HepG2 (cell line): ENCODE data around the gene ABHD12. TPM values are rescaled to one million over a fixed set of nuclear protein-coding genes. Genes with fewer than 3 reads are reported as not detected.

Source experiments
- CERS6 ChIP-seq: sonication (generic); formaldehyde crosslinking; IDR thresholded peaks from 2 replicates; pipeline ENCODE4 v1.5.0; 2020; ENCODE audit warnings: missing genetic modification reagents
- CHD4 ChIP-seq: fragments of 200-600 bp; sonication (generic); IDR thresholded peaks from 2 replicates; pipeline ENCODE4 v1.7.0; 2017; ENCODE audit warnings: mild to moderate bottlenecking, low read length, borderline replicate concordance
- CREB1 ChIP-seq, 2 experiments: fragments of 450-650 bp in 1 of 2; IDR thresholded peaks; 2 replicates each; pipeline ENCODE4 v1.6.1; 2016 to 2017; ENCODE audit warnings: control low read depth in 1 of 2, mild to moderate bottlenecking in 1 of 2, missing compliant biosample characterization in 1 of 2, missing genetic modification characterization in 1 of 2
- E2F5 ChIP-seq: sonication (generic); formaldehyde crosslinking; conservative IDR thresholded peaks from 2 replicates; pipeline ENCODE4 v1.4.0; 2020; ENCODE audit warnings: missing genetic modification reagents
- FOSL2 ChIP-seq: sonication (generic); formaldehyde crosslinking; IDR thresholded peaks from 2 replicates; pipeline ENCODE4 v1.4.0; 2020; ENCODE audit warnings: missing genetic modification reagents
- FOXO4 ChIP-seq: sonication (generic); formaldehyde crosslinking; conservative IDR thresholded peaks from 2 replicates; pipeline ENCODE4 v1.8.1; 2023; ENCODE audit warnings: missing genetic modification reagents
- HOXD1 ChIP-seq: sonication (generic); formaldehyde crosslinking; IDR thresholded peaks from 2 replicates; pipeline ENCODE4 v1.5.0; 2020; ENCODE audit warnings: missing genetic modification reagents
- KDM2A ChIP-seq: sonication (generic); formaldehyde crosslinking; IDR thresholded peaks from 2 replicates; pipeline ENCODE4 v1.4.0; 2020; ENCODE audit warnings: low read depth, missing genetic modification reagents, borderline replicate concordance
- KDM4B ChIP-seq: sonication (generic); formaldehyde crosslinking; IDR thresholded peaks from 2 replicates; pipeline ENCODE4 v1.4.0; 2020; ENCODE audit warnings: missing genetic modification reagents
- MATR3 ChIP-seq: sonication (generic); formaldehyde crosslinking; IDR thresholded peaks from 2 replicates; pipeline ENCODE4 v1.4.0; 2020; ENCODE audit warnings: missing genetic modification reagents
- MAX ChIP-seq: IDR thresholded peaks from 2 replicates; pipeline ENCODE4 v1.6.1; 2012; ENCODE audit warnings: inconsistent platforms
- MED1 ChIP-seq: sonication (generic); formaldehyde crosslinking; IDR thresholded peaks from 2 replicates; pipeline ENCODE4 v1.4.0; 2020; ENCODE audit warnings: missing genetic modification reagents
- MIER2 ChIP-seq: IDR thresholded peaks from 2 replicates; pipeline ENCODE4 v1.6.1; 2016; ENCODE audit warnings: missing biosample characterization, missing genetic modification reagents
- MLX ChIP-seq: IDR thresholded peaks from 2 replicates; pipeline ENCODE4 v1.6.1; 2016
- RBM22 ChIP-seq: fragments of 200-400 bp; formaldehyde crosslinking; optimal IDR thresholded peaks from 2 replicates; pipeline ENCODE3; 2017; ENCODE audit warnings: mild to moderate bottlenecking, low read length, moderate library complexity
- SIX4 ChIP-seq: sonication (generic); formaldehyde crosslinking; IDR thresholded peaks from 2 replicates; pipeline ENCODE4 v1.4.0; 2020; ENCODE audit warnings: missing genetic modification reagents
- SMAD1 ChIP-seq: sonication (generic); formaldehyde crosslinking; IDR thresholded peaks from 2 replicates; pipeline ENCODE4 v1.4.0; 2020; ENCODE audit warnings: missing genetic modification reagents, low read depth, mild to moderate bottlenecking, borderline replicate concordance
- TARDBP ChIP-seq: sonication (generic); formaldehyde crosslinking; IDR thresholded peaks from 2 replicates; pipeline ENCODE4 v1.8.0; 2022; ENCODE audit warnings: mild to moderate bottlenecking, missing genetic modification reagents
- TEAD3 ChIP-seq: optimal IDR thresholded peaks from 2 replicates; pipeline ENCODE3; 2016; ENCODE audit warnings: borderline replicate concordance
- ZBTB8A ChIP-seq: sonication (generic); formaldehyde crosslinking; IDR thresholded peaks from 2 replicates; pipeline ENCODE4 v1.4.0; 2020; ENCODE audit warnings: mild to moderate bottlenecking, low read depth, missing genetic modification reagents, borderline replicate concordance
- ZNF597 ChIP-seq: sonication (generic); formaldehyde crosslinking; IDR thresholded peaks from 2 replicates; pipeline ENCODE4 v1.5.0; 2020; ENCODE audit warnings: missing genetic modification reagents
- ZNF614 ChIP-seq: IDR thresholded peaks from 2 replicates; pipeline ENCODE4 v1.6.1; 2018; ENCODE audit warnings: missing biosample characterization, missing genetic modification reagents, inconsistent platforms, borderline replicate concordance
- ZNF878 ChIP-seq: sonication (generic); formaldehyde crosslinking; IDR thresholded peaks from 2 replicates; pipeline ENCODE4 v1.8.1; 2023; ENCODE audit warnings: mild to moderate bottlenecking, missing genetic modification reagents, moderate library complexity
- ZSCAN29 ChIP-seq: sonication (generic); formaldehyde crosslinking; conservative IDR thresholded peaks from 2 replicates; pipeline ENCODE4 v1.4.0; 2020; ENCODE audit warnings: mild to moderate bottlenecking, missing genetic modification reagents
- ZSCAN9 ChIP-seq: IDR thresholded peaks from 2 replicates; pipeline ENCODE4 v1.6.1; 2016; ENCODE audit warnings: borderline replicate concordance
- polyA plus RNA-seq, 8 experiments: library from polyadenylated mRNA; depleted of rRNA in 3 of 8; stranded (reverse) in 7 of 8; unstranded in 1 of 8; fragments of >200 nt; fragmentation: Illumina TruSeq in 4 of 8; extraction: Trizol in 4 of 8; gene quantifications; 2 replicates each; pipeline versions ENCODE4 v1.2.1 to v1.2.3, GENCODE V29; 2011 to 2016; ENCODE audit warnings: low read depth in 4 of 8, missing spikeins in 1 of 8, mixed read lengths in 1 of 8; ENCODE audit not compliant: insufficient read depth in 1 of 8
- total RNA-seq, 5 experiments: library from RNA; depleted of rRNA; stranded (reverse); fragments of >200 nt; fragmentation: Illumina TruSeq; extraction: Trizol; gene quantifications; 2 replicates each; pipeline ENCODE4 v1.2.3, GENCODE V29; 2016; ENCODE audit warnings: low read depth in 1 of 5

The ABHD12 gene
- total and polyA plus RNA-seq, 2 of the 13 experiments (the other 11 are each of a cell fraction or from before 2014, with no cell fraction given), result 23.5 to 72.1 TPM

GRCh38 chr20:25294459-25295385, 95.9 kb downstream of the ABHD12 start (continued):
- TF ChIP-seq TARDBP (CRISPR knock-in tag) (peak; percentile 65), ZSCAN9 (CRISPR knock-in tag) (peak; percentile 46; the same call in 1 of the 2 replicates), MIER2 (CRISPR knock-in tag) (peak; percentile 63; the same call in 1 of the 2 replicates), MED1 (CRISPR knock-in tag) (peak; percentile 54; the same call in 1 of the 2 replicates), FOXO4 (CRISPR knock-in tag) (0 out of 2 replicates have a peak, but pooled peaks have one; percentile 85), ZBTB8A (CRISPR knock-in tag) (no peak), ZNF614 (peak; percentile 67; the same call in 1 of the 2 replicates), SMAD1 (CRISPR knock-in tag) (no peak), E2F5 (no peak), RBM22 (peak; percentile 96), KDM2A (peak; percentile 93), CREB1 (IDR thresholded peaks at IDR 0.05) (no peak), CREB1 (CRISPR knock-in tag; IDR thresholded peaks at IDR 0.05) (no peak), MAX (no peak; the same call in 1 of the 2 replicates), ZSCAN29 (CRISPR knock-in tag) (0 out of 2 replicates have a peak, but pooled peaks have one; percentile 66), ZNF878 (CRISPR knock-in tag) (0 out of 2 replicates have a peak, but pooled peaks have one; percentile 19), ZNF597 (no peak), KDM4B (CRISPR knock-in tag) (peak; percentile 96), CERS6 (CRISPR knock-in tag) (no peak), HOXD1 (CRISPR knock-in tag) (0 out of 2 replicates have a peak, but pooled peaks have one; percentile 78), MLX (CRISPR knock-in tag) (no peak), TEAD3 (CRISPR knock-in tag) (peak; percentile 76), SIX4 (CRISPR knock-in tag) (peak; percentile 14; the same call in 1 of the 2 replicates), MATR3 (no peak), CHD4 (no peak), FOSL2 (peak; percentile 67; the same call in 1 of the 2 replicates)
